ENCODE data around the gene ERCC4.

GRCh38 chr16:13988038-13988437 is 68.1 kb downstream of the ERCC4 start:
- TF ChIP-seq RAD21 (IDR thresholded peaks at IDR 0.05; ENCODE audit: low read depth) (no peak), USF1 (IDR thresholded peaks at IDR 0.05) (no peak), NFIC (IDR thresholded peaks at IDR 0.05) (no peak), EP300 (IDR thresholded peaks at IDR 0.05; ENCODE audit: borderline replicate concordance) (no peak), YY1 (IDR thresholded peaks at IDR 0.05; ENCODE audit: low read depth) (no peak), TCF12 (IDR thresholded peaks at IDR 0.05; ENCODE audit: low read depth) (no peak)

All from Ishikawa (cell line).